KG1 (cell line): ENCODE measurements around the gene SEMA7A.

Source experiments
- DNase-seq: peaks from one replicate; lab custom pipeline; 2025; lab: John Stamatoyannopoulos, UW

Gene SEMA7A

DNA sequence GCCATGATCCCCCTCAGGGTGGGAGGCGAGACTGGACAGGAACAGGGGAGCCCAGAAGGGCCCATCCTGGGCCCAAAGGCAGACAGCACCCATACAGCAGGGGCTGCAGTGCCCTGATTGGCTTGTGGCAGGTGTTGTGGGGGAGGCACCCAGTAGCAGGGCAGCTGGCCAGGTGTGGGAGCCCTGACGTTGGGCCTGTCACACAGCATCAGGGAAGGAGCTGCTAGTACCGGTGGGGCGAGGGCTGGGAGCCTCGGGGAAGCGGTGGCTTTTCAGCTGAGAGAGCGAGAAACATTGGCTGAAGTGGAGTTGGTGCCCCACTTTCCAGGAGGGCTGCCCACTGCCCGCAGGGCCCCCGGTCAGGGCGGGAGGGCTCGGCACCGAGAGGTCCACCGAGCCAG lies 46.6 kb downstream of the SEMA7A start:
- DNase-seq, result no peak

DNA sequence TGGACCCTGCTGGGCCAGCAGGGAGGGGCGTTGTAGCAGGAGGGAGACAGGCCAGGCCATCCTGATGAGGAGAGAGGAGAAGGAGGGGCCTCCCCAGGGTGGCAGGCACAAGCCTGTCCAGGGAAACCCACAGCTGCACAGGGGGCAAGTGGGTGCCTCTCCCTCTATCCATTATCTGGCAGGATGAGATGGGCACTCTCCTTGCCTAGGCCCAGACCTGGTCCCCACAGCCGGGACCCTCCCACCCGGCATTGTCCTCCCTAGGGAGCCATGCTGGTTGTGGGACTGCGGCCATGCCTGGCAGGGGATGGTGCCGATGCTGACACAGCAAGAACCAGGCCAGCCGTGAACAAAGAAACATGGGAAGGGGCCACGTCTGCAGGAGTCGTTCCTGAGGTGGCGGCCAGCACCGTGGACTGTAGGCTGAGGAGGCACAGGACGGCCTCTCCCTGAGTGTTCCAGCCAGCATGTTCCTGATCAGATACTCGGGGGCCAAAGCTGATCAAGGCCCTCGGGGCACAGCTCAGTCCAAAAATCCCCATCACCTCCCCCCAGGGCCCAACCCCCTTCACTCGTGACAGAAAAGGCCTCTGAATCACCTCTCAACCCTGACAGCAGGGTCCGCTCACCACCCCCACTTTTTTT lies 47.1 kb downstream of the SEMA7A start:
- DNase-seq, result no peak

DNA sequence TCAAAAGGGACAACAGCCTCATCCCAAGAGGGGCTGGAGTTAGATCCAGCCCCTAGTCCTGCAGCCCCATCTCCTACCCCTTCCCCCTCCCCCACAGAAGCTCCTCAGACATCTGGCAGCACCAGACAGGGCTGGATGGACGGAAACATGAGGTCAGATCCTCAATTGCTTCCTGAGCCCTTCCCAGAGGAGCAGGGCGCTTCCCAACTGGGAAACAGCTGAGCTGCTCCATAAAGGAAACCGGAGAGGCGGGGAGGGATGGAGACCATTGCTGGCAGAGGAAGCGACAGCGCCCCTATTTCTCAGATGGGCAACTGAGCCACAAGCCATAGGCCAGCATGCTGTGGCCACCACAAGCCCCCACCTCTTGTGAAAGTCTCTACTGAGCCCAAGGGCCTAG lies 48.0 kb downstream of the SEMA7A start:
- DNase-seq, result no peak

DNA sequence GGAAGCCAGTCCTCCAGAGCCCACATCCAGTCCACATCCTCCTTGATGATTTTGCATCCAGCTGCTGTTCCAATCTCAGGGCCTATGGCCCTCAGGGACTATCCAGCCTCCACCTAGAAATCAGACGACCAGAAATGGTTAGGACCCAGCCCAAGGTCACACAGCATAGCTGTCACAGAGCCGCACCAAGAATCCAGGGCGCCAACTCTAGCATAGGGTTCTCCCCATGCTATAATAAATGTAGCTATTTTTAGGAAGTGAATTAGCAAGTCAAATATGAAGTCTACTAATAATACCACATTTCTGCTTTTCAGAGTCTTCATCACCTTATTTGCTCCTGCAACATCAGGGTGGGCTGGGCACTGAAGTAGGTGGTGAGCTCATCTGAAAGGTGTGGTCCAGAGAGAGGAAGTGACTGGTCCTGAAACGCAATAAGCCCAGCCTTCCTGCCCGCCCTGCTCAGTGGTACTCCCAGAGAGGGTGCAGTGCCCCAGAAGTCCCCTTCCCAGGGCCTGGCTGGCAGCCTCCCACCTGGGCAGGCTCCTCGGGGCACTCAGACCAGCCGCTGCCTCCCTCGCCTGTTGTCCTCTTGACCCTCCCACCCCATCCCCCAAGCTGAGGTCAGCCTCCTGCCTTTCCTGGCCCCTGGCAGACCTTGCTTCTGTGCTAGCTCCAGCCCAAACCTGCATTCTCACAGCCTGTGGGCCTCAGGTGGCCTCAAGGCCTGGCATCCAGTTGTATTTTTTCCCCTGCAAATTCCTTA lies 48.7 kb downstream of the SEMA7A start:
- DNase-seq, result no peak

DNA sequence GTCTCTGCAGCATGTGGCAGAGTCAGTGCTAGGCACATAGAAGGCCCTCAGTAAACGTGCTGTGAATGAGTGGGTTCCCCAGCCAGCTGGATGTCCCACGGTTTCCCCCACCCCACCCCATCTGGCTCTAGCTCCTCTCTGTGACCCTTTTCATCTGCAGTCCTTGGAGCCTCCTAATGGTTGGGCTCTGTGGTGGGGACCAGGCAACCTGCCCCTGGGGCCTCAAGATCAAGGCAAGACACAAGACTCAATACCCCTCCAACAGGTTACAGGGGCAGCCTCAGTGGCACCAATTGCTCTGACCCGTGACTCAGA lies 49.2 kb downstream of the SEMA7A start:
- DNase-seq, result no peak

DNA sequence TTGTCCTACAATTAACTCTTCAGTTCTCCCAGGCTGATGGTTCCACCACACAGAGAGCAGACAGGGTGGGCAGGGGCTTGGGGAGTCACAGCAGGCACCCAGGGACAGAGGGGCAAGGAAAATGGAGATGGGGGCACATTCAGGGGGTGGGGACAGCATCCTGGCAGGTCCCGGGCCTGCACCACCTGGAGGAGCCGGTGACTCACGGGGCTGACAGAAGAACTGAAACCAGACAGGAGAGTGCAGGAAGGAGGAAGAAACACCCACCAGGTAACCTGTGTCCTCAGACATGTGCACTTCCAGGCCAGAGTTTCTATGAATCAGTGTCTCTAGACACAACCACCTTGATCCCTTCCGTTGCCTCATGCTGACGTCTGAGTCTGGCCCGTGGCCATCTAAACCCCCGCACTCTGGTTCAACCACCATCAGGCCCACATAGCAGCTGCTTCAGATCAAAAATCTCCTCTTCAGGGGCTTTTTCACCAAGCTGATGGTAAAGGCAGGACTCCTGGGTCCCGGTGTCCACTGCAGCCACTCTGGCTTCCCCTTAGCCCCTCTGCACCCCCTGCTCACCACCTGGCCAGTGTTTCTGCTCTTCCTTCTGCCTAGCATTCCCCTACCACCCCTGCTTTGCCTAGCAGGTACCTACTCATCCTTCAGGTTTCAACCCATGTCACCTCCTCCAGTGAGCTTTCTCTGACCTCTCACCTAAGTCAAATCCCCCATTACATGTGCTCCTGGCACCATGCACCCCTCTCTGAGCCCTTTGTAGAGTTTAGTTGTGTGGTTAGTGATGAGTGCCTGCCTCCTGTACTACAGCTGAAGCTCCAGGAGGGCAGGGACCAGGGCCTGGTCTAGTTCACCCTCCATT lies 49.8 kb downstream of the SEMA7A start:
- DNase-seq, result no peak

DNA sequence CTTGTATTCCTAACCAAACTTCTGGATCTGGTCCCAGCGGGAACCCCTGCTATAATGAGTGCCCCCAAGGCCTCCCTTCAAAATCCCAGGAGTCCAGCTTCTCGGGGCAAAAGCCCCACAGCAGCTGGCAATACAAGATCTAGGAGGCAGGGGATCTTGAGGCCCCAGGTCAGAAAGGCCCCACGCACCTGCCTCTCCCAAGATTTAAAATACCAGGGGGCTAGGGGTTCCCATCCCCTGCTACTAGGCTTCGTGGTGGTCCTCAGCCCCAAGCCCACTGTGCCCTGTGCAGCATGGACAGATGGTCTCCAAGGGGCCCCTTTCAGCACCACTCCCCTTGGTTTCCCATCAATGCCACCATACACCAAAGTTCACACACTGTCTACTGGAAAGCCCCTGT lies 50.5 kb downstream of the SEMA7A start:
- DNase-seq, result no peak

DNA sequence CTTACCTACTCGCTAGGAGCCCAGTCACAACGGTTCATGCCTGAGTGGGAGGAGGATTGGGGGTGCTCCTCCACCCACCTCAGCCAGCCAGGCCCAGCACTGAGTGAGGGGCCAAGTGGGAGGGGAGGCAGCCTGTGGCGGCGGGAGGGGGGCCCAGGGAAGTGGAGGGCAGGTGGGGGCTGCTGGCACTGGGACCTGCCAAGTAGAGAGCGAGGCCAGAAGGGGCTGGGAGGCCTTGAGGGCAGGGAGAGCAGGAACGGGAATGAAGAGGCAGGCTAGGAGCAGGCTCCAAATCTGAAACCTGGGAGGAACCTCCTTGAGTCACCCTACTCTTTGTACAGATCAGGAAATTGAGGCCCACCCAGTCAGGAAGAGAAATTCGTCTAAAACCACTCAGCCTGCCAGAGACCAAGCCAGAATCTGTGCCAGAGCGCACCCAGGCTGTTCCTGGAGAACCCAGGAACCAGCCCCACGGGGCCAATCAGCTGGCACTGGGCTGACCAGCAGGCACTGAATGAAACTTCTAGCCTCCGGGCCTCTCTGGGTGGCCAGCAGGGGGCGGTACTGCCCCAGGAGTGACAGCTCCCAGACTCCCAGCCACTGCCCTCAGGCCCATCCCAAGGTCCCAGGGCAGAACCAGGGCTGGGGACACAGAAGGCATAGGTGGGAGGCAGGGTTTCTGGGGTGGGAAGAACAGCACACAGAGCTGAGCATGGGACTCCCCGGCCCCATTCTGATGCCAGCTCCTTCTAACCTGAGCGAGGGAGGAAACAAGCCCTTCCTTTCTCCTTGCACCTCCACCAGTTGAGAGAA lies 51.5 kb downstream of the SEMA7A start:
- peak; percentile 49 for DNase-seq

DNA sequence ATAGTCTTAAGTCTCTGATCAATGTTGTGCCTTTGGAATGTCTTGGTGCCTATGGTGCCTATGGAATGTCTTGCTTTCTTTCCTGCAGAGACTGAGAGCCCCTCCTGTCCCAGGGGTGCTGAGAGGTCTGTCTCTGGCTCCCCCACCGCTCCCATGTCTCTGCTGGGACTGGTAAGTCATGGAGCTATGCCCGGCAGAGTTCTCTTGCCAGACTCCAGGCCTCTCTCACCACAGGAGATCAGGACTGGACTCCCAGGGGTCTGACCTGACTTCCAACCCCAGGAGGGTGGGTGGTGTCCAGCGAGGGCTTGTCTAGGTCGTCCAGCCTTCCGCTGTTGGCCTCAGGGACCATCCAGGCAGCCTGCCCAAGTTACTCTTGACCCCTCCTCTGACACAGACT lies 52.3 kb downstream of the SEMA7A start:
- no peak for DNase-seq

DNA sequence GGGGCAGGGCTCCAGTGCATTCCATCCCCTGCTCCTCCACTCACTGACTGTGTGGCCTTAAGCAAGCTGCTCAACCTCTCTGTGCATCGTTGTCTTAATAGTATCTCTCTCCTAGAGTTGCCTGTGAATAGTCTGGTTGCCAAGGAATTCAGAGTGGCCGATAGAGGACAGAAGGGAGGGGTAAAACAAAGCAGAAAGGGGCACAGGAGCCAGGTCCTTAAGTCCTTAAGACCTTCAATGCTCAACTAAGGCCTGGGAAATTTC lies 52.6 kb downstream of the SEMA7A start:
- no peak for DNase-seq

DNA sequence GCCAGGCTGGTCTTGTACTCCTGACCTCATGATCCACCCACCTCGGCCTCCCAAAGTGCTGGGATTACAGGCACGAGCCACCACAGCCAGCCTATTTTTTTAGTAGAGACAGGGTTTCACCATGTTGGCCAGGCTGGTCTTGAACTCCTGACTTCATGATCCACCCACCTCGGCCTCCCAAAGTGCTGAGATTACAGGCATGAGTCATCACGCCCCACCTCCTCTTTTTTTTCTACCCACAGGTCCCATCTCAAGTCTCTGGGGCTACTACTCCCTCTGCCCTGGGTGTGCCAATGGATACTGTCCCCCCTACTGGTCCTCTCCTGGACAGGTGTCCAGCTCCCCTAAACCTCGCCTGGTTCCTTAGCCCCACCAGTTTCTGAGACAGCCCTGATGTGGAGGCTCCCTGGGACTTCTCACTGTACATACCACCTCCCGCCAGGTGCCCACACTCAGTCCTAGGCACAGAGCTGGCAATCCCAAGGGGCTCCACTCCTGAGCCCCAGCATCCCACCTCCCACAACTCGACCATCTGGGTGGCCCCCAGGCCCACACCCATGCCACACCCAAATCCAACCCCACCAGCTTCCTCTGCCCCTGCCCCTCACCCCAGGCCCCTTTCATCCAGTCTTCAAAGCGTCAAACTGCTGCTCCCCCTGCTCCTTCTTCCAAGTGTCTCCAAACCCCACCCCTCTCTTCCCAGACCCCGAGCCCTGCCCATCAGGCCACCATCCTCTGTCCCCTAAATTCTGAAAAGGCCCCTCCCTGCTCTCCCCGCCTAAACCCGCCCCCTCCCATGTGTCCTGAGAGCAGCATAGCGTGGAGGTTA lies 53.2 kb downstream of the SEMA7A start:
- no peak for DNase-seq

DNA sequence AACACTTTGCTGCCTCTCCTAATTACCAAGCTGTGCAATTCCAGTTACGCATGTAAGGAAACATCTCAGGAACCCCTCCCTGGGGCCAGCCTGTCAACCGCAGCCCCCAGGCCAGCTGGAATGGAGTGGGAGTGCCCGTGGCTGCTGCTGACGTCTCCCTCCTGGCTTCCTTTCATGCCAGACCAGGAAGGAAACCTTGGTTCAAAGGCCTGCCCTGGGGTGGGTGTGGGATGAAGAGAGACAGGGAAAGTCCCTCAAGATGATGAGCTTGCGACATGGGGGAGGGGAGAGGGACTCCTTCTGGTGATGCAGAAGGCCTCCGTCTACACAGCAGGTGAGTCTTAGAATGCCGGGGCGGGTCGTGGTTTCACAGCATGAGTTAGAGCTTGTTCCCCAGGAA lies 54.9 kb downstream of the SEMA7A start:
- DNase-seq, result no peak

DNA sequence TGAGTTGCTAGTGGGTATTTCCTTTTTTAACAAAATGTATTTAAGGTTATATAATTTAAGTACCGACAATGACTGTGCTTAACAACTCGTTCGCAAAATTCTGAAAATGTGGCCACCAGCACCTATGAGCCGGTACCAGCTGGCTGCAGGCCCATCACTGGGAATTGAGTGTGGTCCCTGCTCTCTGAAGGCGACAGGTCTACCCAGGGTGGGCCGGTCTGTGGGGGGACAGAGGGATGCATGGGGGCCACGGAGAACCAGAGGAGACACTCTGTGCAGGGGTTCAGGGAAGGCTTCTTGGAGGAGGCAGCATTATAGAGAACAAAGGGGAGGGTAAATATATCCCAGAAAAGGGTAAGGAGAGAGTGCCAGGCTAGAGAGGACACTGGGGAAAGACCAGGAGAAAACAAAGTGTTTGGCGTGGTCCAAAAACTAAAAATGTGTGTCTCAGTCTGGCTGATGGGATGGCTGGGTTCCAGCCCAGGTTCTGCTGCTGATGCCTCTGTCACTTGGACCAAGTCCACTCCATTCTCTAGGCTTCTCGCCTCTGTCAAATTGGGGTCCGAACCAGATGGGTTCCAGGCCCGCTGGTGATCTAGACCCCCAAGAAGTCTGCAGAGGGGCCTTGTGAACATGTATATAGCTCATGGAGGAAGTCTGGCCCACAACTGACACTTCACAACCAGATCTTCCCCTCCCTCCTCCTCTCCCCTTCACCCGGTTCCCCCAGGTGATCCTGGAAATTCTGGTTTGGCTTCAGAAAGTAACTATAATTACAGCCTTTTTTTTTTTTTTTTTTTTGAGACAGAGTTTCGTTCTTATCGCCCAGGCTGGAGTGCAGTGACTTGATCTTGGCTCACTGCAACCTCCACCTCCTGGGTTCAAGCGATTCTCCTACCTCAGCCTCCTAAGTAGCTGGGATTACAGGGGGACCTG lies 55.7 kb downstream of the SEMA7A start:
- no peak for DNase-seq

DNA sequence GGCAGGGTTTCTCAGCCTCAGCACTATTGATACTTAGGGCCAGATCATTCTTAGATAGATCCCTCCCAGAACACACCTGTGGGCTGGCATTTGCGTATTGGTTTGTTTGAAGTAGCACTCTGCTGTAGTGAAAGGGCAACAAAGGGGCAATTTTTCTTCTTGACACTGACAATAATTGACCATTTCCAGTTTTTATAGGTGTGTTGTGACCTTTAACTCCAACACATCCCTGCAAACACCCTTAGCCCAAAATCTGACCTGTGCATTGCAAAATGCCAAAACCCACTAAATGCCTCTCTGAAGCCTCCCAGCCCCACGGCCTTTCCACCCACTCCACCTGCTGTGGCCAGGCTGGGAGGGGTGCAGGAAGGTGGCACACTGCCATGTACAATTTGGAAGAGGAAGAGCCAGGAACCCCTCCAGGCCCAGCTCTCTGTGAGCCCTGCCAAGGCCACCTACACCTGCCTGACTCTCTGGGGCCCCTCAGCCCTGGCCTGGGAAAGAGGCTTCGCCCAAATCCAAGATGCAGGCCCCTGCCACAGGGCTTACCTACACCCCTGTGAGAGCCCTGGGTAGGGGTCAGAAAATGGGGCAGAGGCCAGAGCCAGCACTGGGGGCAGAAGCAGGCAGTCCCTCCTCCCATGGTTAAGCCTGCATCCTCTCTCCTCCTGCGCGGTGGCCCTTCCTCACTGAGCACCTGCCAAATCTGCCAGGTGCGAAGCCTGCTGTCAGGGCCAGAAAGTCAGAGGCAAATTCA lies 56.8 kb downstream of the SEMA7A start:
- no peak for DNase-seq

DNA sequence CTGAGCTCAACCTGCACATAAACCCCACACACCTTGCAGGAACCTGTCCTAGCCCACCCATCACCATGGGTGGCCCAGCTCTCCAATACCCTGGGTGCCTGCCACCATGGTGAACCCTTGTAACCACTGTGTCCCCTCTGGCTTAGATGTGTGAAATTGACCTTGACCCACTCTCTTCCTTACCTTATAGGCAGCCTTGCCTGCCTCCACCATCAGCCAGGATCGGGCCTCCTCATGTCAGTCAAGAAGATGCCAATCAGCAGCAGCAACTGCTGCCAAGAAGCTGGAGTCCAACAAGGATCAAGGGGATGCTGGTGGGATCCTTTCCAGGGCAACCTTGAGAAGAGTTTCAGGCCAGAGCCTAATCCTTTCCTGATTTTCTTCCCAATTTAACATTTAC lies 57.5 kb downstream of the SEMA7A start:
- DNase-seq, result no peak

DNA sequence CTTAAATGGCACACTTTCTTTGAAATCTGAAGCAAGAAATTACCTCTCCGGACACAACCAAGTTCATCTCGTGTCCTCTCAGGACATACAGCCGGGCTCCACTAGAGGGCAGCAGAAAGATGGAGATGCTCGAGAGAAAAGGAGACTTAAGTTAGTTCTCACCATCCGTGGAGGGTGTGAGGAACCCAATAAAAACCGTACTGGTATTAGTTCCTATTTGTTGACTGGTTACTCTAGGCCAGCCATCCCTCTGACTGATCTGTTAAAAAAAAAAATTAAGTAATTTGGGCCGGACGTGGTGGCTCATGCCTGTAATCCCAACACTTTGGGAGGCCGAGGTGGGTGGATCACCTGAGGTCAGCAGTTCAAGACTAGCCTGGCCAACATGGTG lies 58.5 kb downstream of the SEMA7A start:
- DNase-seq, result peak; percentile 90

DNA sequence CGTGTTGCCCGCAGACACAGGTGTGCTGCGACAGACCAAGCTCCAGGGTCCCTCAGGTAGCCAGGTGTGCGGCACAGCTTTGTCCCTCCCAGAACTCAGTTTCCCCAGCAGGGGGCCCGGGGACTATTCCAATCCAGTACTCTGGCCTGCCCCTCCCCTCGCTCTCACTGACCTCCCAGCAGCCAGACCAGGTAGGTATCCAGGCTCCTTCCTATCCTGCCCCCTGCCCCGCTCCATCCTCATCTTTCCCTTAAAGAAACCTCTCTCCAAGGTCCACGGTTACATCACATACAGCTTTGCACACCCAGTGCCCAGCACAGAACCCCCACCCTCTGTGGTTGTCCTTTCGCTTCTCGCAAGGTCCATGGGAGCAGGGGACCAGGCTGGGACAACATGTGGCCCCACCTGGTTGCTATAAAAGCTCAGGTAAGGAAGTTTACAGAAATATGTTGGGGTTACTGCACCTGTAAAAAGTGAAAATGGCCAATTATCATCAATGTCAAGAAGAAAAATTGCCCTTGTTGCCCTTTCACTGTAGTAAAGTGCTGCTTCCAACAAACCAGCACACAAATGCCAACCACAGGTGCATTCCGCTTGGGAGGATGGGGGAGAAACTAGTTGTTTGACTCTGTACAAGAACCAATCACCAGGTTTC lies 59.0 kb downstream of the SEMA7A start:
- no peak for DNase-seq

DNA sequence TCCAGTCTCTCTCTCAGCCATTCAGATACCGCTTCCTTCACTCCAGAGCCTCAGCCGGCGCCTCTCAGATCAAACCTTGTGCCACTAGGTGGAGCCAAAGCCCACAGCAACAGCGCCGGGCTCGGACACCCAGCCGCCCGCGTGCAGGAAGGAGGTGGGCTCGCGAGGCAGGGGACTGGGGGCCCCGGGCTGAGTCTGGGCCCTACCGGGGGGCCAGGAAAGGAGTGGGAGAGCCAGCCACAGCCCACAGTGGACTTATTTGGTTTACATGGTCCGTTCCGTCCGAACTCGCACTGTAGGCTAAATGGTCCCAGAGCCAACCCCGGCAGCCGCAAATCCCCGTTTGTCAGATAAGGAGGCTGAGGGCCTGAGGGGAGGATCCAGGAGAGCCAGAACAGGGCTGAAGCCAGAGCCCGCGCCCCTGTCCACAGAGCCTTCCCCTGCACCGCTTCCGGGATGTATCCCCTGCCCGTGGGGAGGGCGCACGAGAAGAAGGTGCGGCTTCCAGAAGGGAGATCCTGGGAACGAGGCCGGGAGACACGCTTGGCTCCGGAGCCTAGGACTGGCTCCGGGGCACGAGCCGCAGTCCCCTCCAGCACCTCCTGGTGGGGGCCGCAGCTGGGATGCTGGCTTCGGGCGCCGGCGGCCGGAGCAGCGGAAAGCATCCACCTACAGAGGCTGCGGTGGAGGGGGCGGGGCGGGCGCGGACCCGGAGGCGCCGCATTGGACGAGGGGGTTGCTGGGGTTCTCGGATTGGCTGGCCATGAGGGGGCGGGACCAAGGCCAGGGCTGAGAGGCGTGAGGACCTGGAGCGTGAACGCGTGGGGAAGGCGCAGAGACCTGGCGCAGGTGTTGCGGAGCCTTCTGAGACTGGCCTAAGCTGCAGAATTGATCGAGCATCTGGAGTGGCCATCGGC lies 59.8 kb downstream of the SEMA7A start:
- peak; percentile 87 for DNase-seq
